Measurements from ENCODE around the gene GRID2.
"Not testable (repeated sequence)": the region's sequence is repeated elsewhere in the genome, so short reads cannot be mapped to it uniquely, and the experiment has no call there.

The GRID2 gene

GRCh38 chr4:93348896-93349295 is 1045.1 kb downstream of the GRID2 start:
- DNase-seq, result no peak

DNA sequence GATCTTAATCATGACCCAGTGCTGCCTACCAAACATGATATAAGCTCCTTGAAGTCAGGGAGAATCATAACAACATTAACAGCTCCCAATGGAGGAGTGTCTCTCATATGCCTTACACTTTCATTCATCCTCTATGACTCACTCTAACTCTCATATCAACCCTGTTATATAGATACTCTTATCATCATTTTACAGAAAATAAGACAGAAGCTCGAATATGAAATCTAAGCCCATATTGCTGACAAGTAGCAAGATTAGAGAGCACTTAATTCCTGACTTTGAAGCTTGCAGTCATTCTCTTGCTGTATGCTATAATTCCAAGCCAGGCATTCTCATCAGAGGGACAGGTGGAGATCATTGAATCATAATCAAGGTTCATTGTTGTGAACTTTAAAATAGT is 1048.1 kb downstream of the GRID2 start:
- no peak for DNase-seq

GRCh38 chr4:93355411-93355810 is 1051.6 kb downstream of the GRID2 start:
- DNase-seq, result no peak

DNA sequence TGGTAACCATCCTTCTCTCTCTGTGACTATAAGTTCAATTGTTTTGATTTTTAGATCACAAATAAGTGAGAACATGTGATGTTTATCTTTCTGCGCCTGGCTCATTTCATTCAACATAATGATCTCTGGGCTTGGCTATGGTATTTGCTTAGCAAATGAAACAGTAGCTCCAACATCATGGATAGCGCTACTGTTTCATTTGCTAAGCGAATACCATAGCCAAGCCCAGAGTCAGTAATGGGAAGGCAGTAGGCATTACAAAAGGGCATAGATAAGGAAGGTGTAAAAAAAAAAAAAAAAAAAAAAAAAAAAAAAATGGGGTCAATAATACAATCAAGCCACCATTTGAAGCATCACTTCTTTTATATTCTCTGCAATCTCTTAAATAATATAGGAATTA is 1055.8 kb downstream of the GRID2 start:
- no peak for DNase-seq

GRCh38 chr4:93366169-93366755 is 1062.5 kb downstream of the GRID2 start:
- not testable (repeated sequence) for DNase-seq

- DNase-seq, result no peak
Observed at GRCh38 chr4:93368968-93369367, 1065.2 kb downstream of the GRID2 start.

- DNase-seq, result no peak
Observed at GRCh38 chr4:93370256-93370655, 1066.5 kb downstream of the GRID2 start.

DNA sequence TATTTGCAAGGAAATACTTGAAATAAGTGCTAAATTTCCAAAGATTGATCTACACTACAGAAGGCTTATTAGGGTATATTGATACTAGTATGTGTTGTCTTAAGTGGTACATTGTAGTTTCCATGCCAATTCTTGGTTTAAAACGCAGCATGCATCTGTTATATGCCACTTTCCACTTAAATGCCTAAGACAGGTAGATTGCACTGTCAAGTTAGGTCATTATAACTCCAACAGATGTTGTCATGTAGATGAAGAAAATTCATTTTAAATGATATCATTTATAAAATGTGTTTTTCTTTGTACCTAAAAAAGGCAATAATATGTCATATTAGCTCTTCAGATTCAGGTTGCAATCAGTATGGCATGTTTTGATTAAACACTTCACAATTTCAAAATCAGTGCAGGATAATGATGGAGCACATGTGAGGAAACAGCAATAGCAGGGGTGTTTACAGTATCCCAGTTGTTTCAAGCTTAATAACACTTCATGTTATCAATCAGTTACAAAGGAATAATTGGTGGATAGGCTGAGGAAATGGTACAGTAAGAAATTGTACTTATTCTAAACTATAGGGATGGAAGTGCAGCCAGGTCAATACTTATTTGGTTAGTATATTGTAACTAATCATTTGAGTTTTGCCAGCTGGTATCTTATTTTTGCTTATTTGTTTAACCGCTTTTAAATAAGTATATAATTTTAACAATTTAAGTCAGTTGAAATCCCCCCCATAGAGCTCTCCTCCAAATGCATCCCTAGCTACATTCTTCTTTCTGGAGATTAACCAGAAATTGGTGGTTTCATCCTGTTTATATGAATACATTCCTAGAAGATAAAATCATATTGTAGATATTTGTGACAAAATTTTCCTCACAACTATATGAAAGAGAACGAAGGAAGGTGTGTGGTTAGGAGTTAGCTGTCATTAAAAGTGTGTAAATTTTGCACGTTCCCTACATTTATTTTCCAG is 1070.4 kb downstream of the GRID2 start:
- DNase-seq, result no peak

DNA sequence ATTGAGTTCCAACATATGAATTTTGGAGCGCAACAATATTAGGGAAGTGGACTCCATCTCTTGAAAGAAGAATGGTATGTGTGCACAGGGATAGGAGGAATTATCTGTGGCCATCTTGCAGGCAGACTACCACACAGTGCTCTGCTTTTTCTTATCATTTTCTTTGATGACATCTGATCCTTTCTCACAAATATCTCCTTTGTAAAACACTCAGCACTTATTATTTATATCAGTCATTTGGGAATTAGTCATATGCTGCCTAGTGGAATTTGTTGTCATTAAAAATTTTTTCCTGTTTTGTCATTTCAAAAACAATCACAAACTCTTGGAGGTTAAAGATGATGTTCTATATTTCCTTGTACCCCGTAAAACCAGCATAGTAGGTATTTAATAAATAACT is 1080.5 kb downstream of the GRID2 start:
- no peak for DNase-seq

GRCh38 chr4:93384887-93385286 is 1081.1 kb downstream of the GRID2 start:
- no peak for DNase-seq

GRCh38 chr4:93394545-93395081 is 1090.8 kb downstream of the GRID2 start:
- DNase-seq, result no peak

- DNase-seq, result no peak
Observed at GRCh38 chr4:93396272-93396671, 1092.5 kb downstream of the GRID2 start.

GRCh38 chr4:93403571-93403970 is 1099.8 kb downstream of the GRID2 start:
- no peak for DNase-seq

DNA sequence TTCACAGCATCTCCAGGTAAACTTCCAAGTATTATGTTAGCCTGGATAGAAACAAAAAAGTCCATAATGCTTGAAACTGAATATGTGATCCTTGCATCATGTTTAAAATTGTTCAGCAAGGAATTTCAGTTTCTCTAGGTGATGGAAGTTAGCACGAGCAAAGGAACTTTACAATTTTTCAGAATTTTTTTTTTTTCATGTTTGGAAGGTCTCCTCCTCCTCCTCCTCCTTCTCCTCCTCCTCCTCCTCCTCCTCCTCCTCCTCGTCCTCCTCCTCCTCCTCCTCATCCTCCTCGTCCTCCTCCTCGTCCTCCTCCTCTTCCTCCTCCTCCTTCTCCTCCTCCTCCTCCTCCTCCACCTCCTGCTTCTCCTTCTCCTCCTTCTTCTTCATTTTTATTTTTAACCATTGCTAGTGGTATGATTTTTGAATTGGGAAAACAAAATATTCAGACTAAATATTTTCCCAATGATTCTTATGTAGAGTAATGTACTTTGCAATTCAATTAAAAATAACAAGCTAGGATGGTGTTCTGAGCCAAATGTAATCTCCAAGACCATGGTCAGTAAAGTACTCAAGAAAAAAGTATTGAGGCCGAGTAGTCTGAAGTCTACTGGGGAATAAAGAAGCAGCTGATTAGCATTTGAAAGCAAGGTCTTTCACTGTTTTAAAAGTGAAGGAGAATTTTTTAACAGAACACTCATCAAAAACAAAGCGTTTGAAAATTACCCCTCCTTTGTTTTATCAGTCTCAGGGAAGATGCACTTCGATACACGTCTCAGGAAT is 1103.9 kb downstream of the GRID2 start:
- DNase-seq, result no peak

- no peak for DNase-seq
Observed at GRCh38 chr4:93409035-93409434, 1105.3 kb downstream of the GRID2 start.

DNA sequence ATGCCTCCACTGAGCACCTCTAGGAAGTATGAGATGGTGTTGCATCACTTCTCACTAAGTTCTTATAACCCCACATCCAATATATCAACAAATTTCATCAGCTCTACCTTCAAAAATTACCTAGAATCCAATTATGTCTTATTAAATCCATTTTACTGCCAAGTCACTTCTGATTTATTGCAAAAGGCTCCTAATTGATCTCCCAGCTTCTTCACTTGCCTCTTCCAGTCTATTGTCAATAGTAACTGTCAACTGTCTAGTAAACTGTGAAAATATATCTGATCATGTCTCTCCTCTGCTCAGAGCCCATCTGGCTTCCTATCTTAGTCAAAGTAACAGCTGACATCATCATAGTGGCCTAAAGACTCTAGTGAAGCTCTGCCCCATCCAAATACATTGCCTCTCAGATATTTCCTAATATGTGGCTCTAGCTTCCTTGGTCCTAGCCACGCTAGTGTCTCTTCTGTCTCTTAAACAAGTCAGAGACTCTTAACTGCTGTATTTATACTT is 1110.3 kb downstream of the GRID2 start:
- DNase-seq, result no peak

- no peak for DNase-seq
Observed at GRCh38 chr4:93416344-93417128, 1112.8 kb downstream of the GRID2 start.

DNA sequence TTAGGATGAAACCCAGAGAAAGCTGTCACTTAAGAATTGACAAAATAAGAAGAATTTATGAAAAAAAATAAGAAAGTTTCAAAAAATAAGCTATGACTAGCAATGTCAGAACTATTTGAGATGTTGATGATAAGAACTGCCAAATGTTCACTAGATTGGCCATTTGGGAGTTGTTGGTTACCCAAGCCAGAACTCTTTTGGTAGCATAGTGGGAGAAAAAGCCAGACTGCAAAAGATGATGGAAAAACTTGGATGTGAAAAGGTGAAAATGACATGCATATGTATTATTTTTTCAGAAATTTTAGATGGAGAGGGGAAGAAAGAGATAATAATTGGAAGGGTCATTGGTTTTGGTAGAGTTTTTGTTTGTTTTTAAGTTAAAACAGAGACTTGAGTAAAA is 1127.6 kb downstream of the GRID2 start:
- no peak for DNase-seq

GRCh38 chr4:93433840-93434239 is 1130.1 kb downstream of the GRID2 start:
- no peak for DNase-seq

DNA sequence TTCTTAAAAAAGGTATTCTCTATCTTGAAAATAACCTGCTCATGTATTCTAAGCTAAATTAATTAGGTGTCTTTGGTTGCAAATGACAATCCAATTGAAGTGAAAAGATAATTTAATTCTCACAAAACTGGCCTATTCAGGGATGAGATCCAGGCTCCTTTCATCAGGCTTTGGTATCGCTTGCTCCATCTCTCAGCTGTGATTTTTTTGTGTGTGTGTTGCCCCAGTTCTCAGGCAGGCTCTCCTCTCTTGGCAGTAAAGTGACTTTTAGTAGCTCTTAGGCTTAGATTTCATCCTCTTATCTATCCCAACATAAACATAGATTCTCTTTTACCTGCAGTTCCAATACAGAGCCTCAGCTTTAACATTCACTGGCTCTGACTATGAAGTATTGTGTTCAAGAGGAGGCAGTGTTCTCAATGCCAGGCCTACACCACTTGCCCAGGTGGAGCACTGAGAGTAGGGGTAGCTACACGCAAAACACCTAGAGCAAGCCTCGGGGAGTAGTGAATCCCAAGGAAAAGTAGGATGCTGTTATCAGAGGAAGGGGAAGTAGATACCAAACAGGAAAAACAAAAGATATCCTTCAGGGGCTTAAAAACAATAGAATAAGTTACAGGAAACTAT is 1132.3 kb downstream of the GRID2 start:
- no peak for DNase-seq

- DNase-seq, result no peak
Observed at GRCh38 chr4:93437991-93438390, 1134.2 kb downstream of the GRID2 start.

DNA sequence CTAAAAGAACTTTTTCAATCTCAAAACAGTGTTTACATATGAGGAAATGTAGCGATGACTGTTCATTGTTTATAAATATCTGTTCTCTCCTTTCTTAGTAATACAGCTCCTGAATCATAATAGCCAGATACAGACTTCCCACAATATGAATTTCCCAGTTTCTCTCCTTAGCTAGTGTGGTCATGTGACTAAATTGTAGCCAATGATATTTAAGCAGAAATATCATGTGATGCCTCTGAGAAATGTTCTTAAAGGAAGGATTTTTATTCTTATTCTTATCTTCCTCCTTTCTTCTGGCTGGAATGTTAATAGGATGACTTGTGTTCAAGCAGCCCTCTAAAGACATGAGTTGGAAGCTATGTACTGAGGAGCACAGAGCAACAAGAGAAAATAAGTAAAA is 1141.1 kb downstream of the GRID2 start:
- DNase-seq, result no peak
